ENCODE results near the gene WWOX.
A peak's percentile ranks its signal among the peaks of the same experiment; 100 is the strongest.

DNA sequence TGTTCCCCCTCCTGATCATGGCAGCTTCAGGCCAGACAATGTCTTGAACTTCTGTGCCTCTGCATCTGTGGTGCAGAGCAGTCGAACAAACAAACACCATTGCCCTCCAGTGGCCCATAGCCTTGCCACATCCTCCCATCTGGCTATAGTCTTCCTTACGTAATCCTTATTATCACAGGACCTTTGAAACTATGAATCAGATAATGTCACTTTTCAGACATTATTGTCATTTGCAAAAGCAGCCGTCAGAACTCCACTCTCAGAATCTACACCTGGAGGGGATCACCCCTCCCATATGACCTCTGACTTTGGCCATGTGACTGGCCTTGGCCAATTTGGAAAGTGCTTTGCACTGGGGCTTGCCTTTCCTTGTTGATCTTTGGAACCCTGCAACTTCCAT is 1113.8 kb downstream of the WWOX start:
- TF ChIP-seq, protein P1, sequence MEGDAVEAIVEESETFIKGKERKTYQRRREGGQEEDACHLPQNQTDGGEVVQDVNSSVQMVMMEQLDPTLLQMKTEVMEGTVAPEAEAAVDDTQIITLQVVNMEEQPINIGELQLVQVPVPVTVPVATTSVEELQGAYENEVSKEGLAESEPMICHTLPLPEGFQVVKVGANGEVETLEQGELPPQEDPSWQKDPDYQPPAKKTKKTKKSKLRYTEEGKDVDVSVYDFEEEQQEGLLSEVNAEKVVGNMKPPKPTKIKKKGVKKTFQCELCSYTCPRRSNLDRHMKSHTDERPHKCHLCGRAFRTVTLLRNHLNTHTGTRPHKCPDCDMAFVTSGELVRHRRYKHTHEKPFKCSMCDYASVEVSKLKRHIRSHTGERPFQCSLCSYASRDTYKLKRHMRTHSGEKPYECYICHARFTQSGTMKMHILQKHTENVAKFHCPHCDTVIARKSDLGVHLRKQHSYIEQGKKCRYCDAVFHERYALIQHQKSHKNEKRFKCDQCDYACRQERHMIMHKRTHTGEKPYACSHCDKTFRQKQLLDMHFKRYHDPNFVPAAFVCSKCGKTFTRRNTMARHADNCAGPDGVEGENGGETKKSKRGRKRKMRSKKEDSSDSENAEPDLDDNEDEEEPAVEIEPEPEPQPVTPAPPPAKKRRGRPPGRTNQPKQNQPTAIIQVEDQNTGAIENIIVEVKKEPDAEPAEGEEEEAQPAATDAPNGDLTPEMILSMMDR (IDR thresholded peaks at IDR 0.05): peak in 3 of 4 donors; percentile 17 to 38 (median 36)
- no peak for TF ChIP-seq POLR2A (IDR thresholded peaks at IDR 0.05)

Data from right lobe of liver (tissue), 4 donors.